Right lobe of liver (tissue), 6 donors: ENCODE results near the gene BCL2L11. TPM values are rescaled to one million over a fixed set of nuclear protein-coding genes. Genes with fewer than 3 reads are reported as not detected.

Experiments used
- ATAC-seq, 4 donors: fragments of 200-7000 bp; cut with Tn5 transposase; one replicate each; pipeline ENCODE4 v1.9.1; 2020; ENCODE audit warnings: mild to moderate bottlenecking in 4 of 4, moderate library complexity in 4 of 4
- DNase-seq, 3 donors: peaks; one replicate each; pipeline ENCODE4 v3.0.0-alpha.2; 2020
- H3K27ac ChIP-seq, 3 donors: fragments of 200-600 bp; one replicate each; pipeline ENCODE4 v1.8.0; 2022
- H3K27me3 ChIP-seq, 2 donors: fragments of 200-600 bp; one replicate each; pipeline ENCODE4 v1.8.0; 2022
- H3K36me3 ChIP-seq, 4 donors: fragments of 200-600 bp; sonication (generic) in 1 of 4; one replicate each; pipeline versions ENCODE4 v1.5.1 to v1.8.0; 2017 to 2022; ENCODE audit warnings: control low read depth in 1 of 4
- H3K4me1 ChIP-seq, 4 donors: fragments of 200-600 bp; sonication (generic) in 1 of 4; one replicate each; pipeline versions ENCODE4 v1.5.1 to v1.8.0; 2017 to 2022; ENCODE audit warnings: control low read depth in 1 of 4
- H3K4me3 ChIP-seq, 3 donors: fragments of 200-600 bp; one replicate each; pipeline ENCODE4 v1.8.0; 2022
- H3K9me3 ChIP-seq, 4 donors: fragments of 200-600 bp; sonication (generic) in 1 of 4; one replicate each; pipeline versions ENCODE4 v1.5.1 to v1.8.0; 2017 to 2022; ENCODE audit warnings: control low read depth in 1 of 4
- CTCF ChIP-seq, 4 donors: fragments of 200-600 bp in 3 of 4; fragments of 450-650 bp in 1 of 4; IDR thresholded peaks; one replicate each; pipeline versions ENCODE4 v1.5.1 to v1.8.0; 2016 to 2022; ENCODE audit warnings: antibody characterized with exemption in 4 of 4, mild to moderate bottlenecking in 2 of 4
- POLR2A ChIP-seq: fragments of 450-650 bp; IDR thresholded peaks from one replicate; pipeline ENCODE4 v1.6.1; 2017; ENCODE audit warnings: antibody characterized with exemption, mild to moderate bottlenecking
- WGBS: methylation state at CpG from one replicate; pipeline ENCODE4 v1.1.6; 2018; ENCODE audit warnings: low coverage, low lambda C conversion rate; ENCODE audit not compliant: insufficient coverage; ENCODE audit errors: missing lambda C conversion rate; 5-methylcytosine and 5-hydroxymethylcytosine counted together
- intact Hi-C, 2 donors: fragments of 100-400 bp; cut with DNase I; formaldehyde crosslinking; loops; one replicate each; pipeline versions ENCODE4 v1.11.2 to v1.14.1; 2022
- total RNA-seq, 6 experiments: library from RNA; depleted of rRNA in 2 of 6; stranded (reverse); fragments of >200 nt in 2 of 6; fragmentation: NEBNext Ultra II Directional in 3 of 6; extraction: Animal tissue kit (Norgen Biotek cat#: 25700) in 3 of 6; gene quantifications; one replicate each; pipeline versions ENCODE4 v1.1.0 to v1.2.4, GENCODE V29; 2016 to 2023
- donor health status: DM: no; HTN: yes; CAD: no.
- donor health status: DM: no; HTN: no; CAD: no.
- donor health status: DM: no; HTN: no; CAD: no.
- donor health status: DM: no; HTN: yes; CAD: no.
- donor health status: DM: no; HTN: yes; CAD: no.

The BCL2L11 gene
- total RNA-seq, 6 experiments from 2014 or later = 6.5 to 13.0 (median 8.8) TPM

GRCh38 chr2:111143843-111144198, 23.1 kb downstream of the BCL2L11 start:
- WGBS = 93% methylated on average over 1 of the region's 1 CpG

GRCh38 chr2:111145103-111145760, 24.5 kb downstream of the BCL2L11 start:
- WGBS = 77% methylated on average over 7 of the region's 7 CpGs
- Histone ChIP-seq H3K4me1 (peaks cover 0 to under 1% (median 0%) of the 10 kb centered on the region in 4 donors), H3K4me3 (no peak overlapping the region), H3K27me3 (no peaks in the 10 kb centered on the region), H3K27ac (no peak overlapping the region), H3K36me3 (peaks cover 0 to 6% (median under 1%) of the 10 kb centered on the region in 4 donors), H3K9me3 (no peaks in the 10 kb centered on the region)
- intact Hi-C loops = no loop called here
- ATAC-seq = no peak
- TF ChIP-seq CTCF (IDR thresholded peaks at IDR 0.05) (no peak), POLR2A (no peak)
- no peak for DNase-seq

More at GRCh38 chr2:111143843-111144198, 23.1 kb downstream of the BCL2L11 start:
- TF ChIP-seq POLR2A = no peak
- no peak for TF ChIP-seq CTCF (IDR thresholded peaks at IDR 0.05)
- Histone ChIP-seq H3K27me3 (no peaks in the 10 kb centered on the region), H3K4me3 (no peak overlapping the region), H3K9me3 (no peaks in the 10 kb centered on the region), H3K4me1 (peaks cover 0 to 10% (median 3%) of the 10 kb centered on the region in 4 donors), H3K36me3 (peaks cover 0 to 6% (median under 1%) of the 10 kb centered on the region in 4 donors), H3K27ac (no peak overlapping the region)
- intact Hi-C loops = no loop called here
- ATAC-seq (no peak), DNase-seq (no peak)

GRCh38 chr2:111145951-111146350, 25.2 kb downstream of the BCL2L11 start:
- no peaks in the 10 kb centered on the region for H3K9me3 ChIP-seq
- H3K27ac ChIP-seq = no peak overlapping the region
- H3K4me1 ChIP-seq = no peaks in the 10 kb centered on the region
- H3K36me3 ChIP-seq = peaks cover 0 to 3% (median under 1%) of the 10 kb centered on the region in 4 donors
- TF ChIP-seq CTCF (IDR thresholded peaks at IDR 0.05) (no peak), POLR2A (no peak)
- ATAC-seq (no peak), DNase-seq (no peak)
- no peaks in the 10 kb centered on the region for H3K27me3 ChIP-seq
- WGBS = 96% methylated on average over 2 of the region's 2 CpGs
- intact Hi-C loops = no loop called here
- H3K4me3 ChIP-seq = no peak overlapping the region

GRCh38 chr2:111148225-111148873, 27.6 kb downstream of the BCL2L11 start:
- WGBS = 72% methylated on average over 2 of the region's 3 CpGs
- Histone ChIP-seq H3K4me1 (no peaks in the 10 kb centered on the region), H3K4me3 (no peak overlapping the region), H3K9me3 (no peaks in the 10 kb centered on the region), H3K27me3 (no peaks in the 10 kb centered on the region), H3K27ac (no peak overlapping the region), H3K36me3 (peaks cover 0 to 3% (median under 1%) of the 10 kb centered on the region in 4 donors)
- TF ChIP-seq POLR2A (no peak), CTCF (IDR thresholded peaks at IDR 0.05) (no peak)
- intact Hi-C loops = no loop called here
- DNase-seq (no peak), ATAC-seq (no peak)
